ENCODE data around the gene CCR6. TPM values are rescaled to one million over a fixed set of nuclear protein-coding genes. Genes with fewer than 3 reads are reported as not detected.

CCR6 gene
- total and polyA plus RNA-seq, 2 of the 13 experiments (the other 11 are each of a cell fraction or from before 2014, with no cell fraction given), result 4.5 to 8.7 TPM

- TF ChIP-seq NFIB (CRISPR knock-in tag; IDR thresholded peaks at IDR 0.05; ENCODE audit: borderline replicate concordance) (no peak), ZNF543 (CRISPR knock-in tag; IDR thresholded peaks at IDR 0.05) (no peak), NFKB2 (CRISPR knock-in tag; IDR thresholded peaks at IDR 0.05; ENCODE audit: borderline replicate concordance) (no peak), SMARCE1 (IDR thresholded peaks at IDR 0.05; ENCODE audit: borderline replicate concordance) (no peak), ATF2 (CRISPR knock-in tag; IDR thresholded peaks at IDR 0.05) (no peak), RAD51 (IDR thresholded peaks at IDR 0.05; ENCODE audit: borderline replicate concordance) (no peak), NR0B2 (CRISPR knock-in tag; IDR thresholded peaks at IDR 0.05) (no peak), HOXA7 (CRISPR knock-in tag; IDR thresholded peaks at IDR 0.05) (no peak), CTCF (CRISPR knock-in tag; IDR thresholded peaks at IDR 0.05) (no peak)
These were observed 18.5 kb upstream of the CCR6 start (continued) for GRCh38 chr6:167104388-167104787.

- Histone ChIP-seq H3K79me2 (ENCODE audit: insufficient read depth, low read length) (no peaks in the 10 kb centered on the region), H3K36me3 (replicated peaks in 1 of 2; ENCODE audit: control insufficient read depth in 1 of 2, insufficient read depth in 2 of 2, low read length in 2 of 2) (no peaks in the 10 kb centered on the region), H3K4me3 (replicated peaks in 1 of 3; ENCODE audit: insufficient read depth in 1 of 3, low read depth in 2 of 3, low read length in 3 of 3) (no peak overlapping the region), H2AFZ (ENCODE audit: low read length) (no peak overlapping the region), H3K9ac (ENCODE audit: insufficient read depth, low read depth, low read length) (no peak overlapping the region), H3K4me2 (ENCODE audit: low read depth, low read length) (no peak overlapping the region), H3K27ac (ENCODE audit: extremely low read length, insufficient read depth, low read length) (no peak overlapping the region), H4K20me1 (ENCODE audit: insufficient read depth, low read length) (no peaks in the 10 kb centered on the region), H3K9me3 (ENCODE audit: low read length) (no peaks in the 10 kb centered on the region), H3K27me3 (ENCODE audit: control insufficient read depth in 1 of 2, insufficient read depth in 2 of 2, low read length in 2 of 2) (peaks cover 2 to 21% of the 10 kb centered on the region in 2 experiments; a peak in 3 of 5 replicates), H3K4me1 (ENCODE audit: insufficient read depth, low read length) (peaks cover 24% of the 10 kb centered on the region)
- CTCF ChIA-PET (ENCODE audit: low intra/inter-chr PET ratio, low total read pairs), result no interaction called here
- TF ChIP-seq PITX1 (CRISPR knock-in tag; IDR thresholded peaks at IDR 0.05), result no peak
- TF ChIP-seq ZNF460 (CRISPR knock-in tag; IDR thresholded peaks at IDR 0.05; ENCODE audit: borderline replicate concordance), result no peak
- no TSS peak for BruUV-seq (replicated peaks)
- no peak for DNase-seq (ENCODE audit: low spot score)
- FAIRE-seq, result no peak
- POLR2A ChIA-PET, result no interaction called here
- no peak for ATAC-seq
- 68% methylated on average over 6 of the region's 6 CpGs for WGBS (ENCODE audit: low lambda C conversion rate)
- in situ Hi-C loops (cut with HindIII; ENCODE audit: extremely low pct_ligation_motif_present, low pct_unique_long_range_greater_than_20kb), result no loop called here
- intact Hi-C loops (cut with micrococcal nuclease; ENCODE audit: unreplicated experiment), result no loop called here
These were observed 17.8 kb upstream of the CCR6 start for GRCh38 chr6:167105060-167105459.

Measured in HepG2 (cell line).